Thyroid gland (tissue), 4 donors: ENCODE measurements around the gene ADGRG7. TPM values are rescaled to one million over a fixed set of nuclear protein-coding genes. Genes with fewer than 3 reads are reported as not detected.

Experiments
- DNase-seq, 2 donors: peaks; one replicate each; pipeline ENCODE4 v3.0.0-alpha.2; 2019
- H3K27ac ChIP-seq, 3 donors: fragments of 200-600 bp; sonication (generic); 1 replicate in 2 of 3; 2 replicates in 1 of 3; pipeline ENCODE4 v1.5.1; 2016 to 2019; ENCODE audit warnings: mild to moderate bottlenecking in 1 of 3, moderate library complexity in 1 of 3
- H3K27me3 ChIP-seq: fragments of 200-600 bp; sonication (generic); one replicate; pipeline ENCODE4 v1.5.1; 2019
- H3K36me3 ChIP-seq, 2 donors: fragments of 200-600 bp; sonication (generic); one replicate each; pipeline ENCODE4 v1.5.1; 2016 to 2019
- H3K4me1 ChIP-seq, 2 donors: fragments of 200-600 bp; sonication (generic); one replicate each; pipeline ENCODE4 v1.5.1; 2017 to 2019
- H3K4me3 ChIP-seq, 3 donors: fragments of 200-600 bp; sonication (generic); replicated peaks in 1 of 3; 1 replicate in 2 of 3; 2 replicates in 1 of 3; pipeline ENCODE4 v1.5.1; 2016; ENCODE audit warnings: mild to moderate bottlenecking in 1 of 3
- H3K9me3 ChIP-seq: fragments of 200-600 bp; sonication (generic); one replicate; pipeline ENCODE4 v1.5.1; 2017
- POLR2A ChIP-seq, 2 donors: fragments of 450-650 bp; IDR thresholded peaks; one replicate each; pipeline ENCODE4 v1.6.1; 2017; ENCODE audit warnings: antibody characterized with exemption in 2 of 2, mild to moderate bottlenecking in 2 of 2, moderate library complexity in 1 of 2
- WGBS, 2 donors: methylation state at CpG; one replicate each; pipeline ENCODE4 v1.1.5; 2017; 5-methylcytosine and 5-hydroxymethylcytosine counted together
- intact Hi-C: fragments of 100-400 bp; cut with DNase I; formaldehyde crosslinking; loops from one replicate; pipeline ENCODE4 v1.15.1; 2023
- total RNA-seq, 4 donors: library from RNA; depleted of rRNA; stranded (reverse); fragments of >200 nt; gene quantifications; one replicate each; pipeline ENCODE4 v1.2.3, GENCODE V29; 2016
- TF ChIP-seq, protein P1 (sequence below), 6 experiments: fragments of 200-600 bp in 3 of 6; fragments of 450-650 bp in 3 of 6; sonication (generic) in 3 of 6; IDR thresholded peaks; one replicate each; pipeline ENCODE4 v1.5.1; 2016 to 2019; ENCODE audit warnings: antibody characterized with exemption in 6 of 6, mild to moderate bottlenecking in 2 of 6, inconsistent platforms in 1 of 6, moderate library complexity in 1 of 6

ADGRG7 gene
- total RNA-seq, 4 donors from 2014 or later, result not detected

DNA sequence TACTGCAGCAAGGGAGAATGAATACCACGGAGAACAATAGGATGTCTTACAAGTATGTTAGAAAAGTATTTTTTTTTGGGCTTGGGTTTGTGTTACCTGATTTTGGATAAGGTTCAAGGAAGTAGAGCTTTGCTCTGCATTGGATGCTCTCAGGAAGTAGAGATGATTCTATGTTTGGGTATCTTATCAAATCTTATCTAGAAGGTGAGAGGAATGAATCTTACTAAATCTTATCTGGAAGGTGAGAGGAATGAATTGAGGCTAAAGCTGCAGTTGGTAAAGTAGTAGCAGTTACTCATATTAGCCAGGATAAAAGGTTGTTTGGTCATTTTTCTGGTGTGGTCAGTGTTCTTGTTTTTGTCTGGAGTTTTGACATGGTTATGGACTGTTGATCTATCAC is 117.3 kb downstream of the ADGRG7 start:
- Histone ChIP-seq H3K4me3 (no peak overlapping the region), H3K27ac (no peak overlapping the region), H3K9me3 (no peaks in the 10 kb centered on the region), H3K4me1 (peaks cover 3 to 4% of the 10 kb centered on the region in 2 donors), H3K27me3 (no peaks in the 10 kb centered on the region), H3K36me3 (peaks cover 5 to 15% of the 10 kb centered on the region in 2 donors)
- TF ChIP-seq POLR2A (IDR thresholded peaks at IDR 0.05), result no peak
- TF ChIP-seq, protein P1, sequence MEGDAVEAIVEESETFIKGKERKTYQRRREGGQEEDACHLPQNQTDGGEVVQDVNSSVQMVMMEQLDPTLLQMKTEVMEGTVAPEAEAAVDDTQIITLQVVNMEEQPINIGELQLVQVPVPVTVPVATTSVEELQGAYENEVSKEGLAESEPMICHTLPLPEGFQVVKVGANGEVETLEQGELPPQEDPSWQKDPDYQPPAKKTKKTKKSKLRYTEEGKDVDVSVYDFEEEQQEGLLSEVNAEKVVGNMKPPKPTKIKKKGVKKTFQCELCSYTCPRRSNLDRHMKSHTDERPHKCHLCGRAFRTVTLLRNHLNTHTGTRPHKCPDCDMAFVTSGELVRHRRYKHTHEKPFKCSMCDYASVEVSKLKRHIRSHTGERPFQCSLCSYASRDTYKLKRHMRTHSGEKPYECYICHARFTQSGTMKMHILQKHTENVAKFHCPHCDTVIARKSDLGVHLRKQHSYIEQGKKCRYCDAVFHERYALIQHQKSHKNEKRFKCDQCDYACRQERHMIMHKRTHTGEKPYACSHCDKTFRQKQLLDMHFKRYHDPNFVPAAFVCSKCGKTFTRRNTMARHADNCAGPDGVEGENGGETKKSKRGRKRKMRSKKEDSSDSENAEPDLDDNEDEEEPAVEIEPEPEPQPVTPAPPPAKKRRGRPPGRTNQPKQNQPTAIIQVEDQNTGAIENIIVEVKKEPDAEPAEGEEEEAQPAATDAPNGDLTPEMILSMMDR (IDR thresholded peaks at IDR 0.05), result no peak
- WGBS, 2 donors, result 89% methylated on average over 1 of the region's 1 CpG
- DNase-seq, result no peak
- intact Hi-C loops, result no loop called here

DNA sequence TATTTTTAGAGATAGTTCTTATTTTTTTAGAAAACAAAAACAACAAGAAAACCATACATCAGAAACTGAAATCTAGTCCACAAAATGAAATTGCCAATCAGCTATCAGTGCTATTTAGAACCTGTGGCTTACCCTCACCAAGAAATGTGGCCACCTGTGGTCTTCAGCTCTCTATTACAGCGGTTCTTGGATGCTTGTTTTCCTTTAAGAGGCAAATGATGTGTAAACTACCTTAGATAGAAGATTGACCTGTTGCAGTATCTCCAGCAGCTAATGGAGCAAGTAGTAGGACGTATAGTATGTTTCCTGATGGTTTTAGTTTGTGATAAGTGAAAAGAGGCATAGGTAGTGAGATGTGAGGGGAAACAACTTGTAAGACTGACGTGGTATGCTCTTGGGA is 121.1 kb downstream of the ADGRG7 start:
- Histone ChIP-seq H3K27ac (no peak overlapping the region), H3K9me3 (no peaks in the 10 kb centered on the region), H3K36me3 (peaks cover 5 to 16% of the 10 kb centered on the region in 2 donors), H3K4me1 (peaks cover 3 to 16% of the 10 kb centered on the region in 2 donors), H3K27me3 (no peaks in the 10 kb centered on the region), H3K4me3 (no peak overlapping the region)
- DNase-seq, result no peak
- intact Hi-C loops, result no loop called here
- TF ChIP-seq POLR2A (IDR thresholded peaks at IDR 0.05), result no peak
- TF ChIP-seq, protein P1 (IDR thresholded peaks at IDR 0.05), result no peak
- WGBS, 2 donors, result 87% methylated on average over 3 of the region's 3 CpGs

DNA sequence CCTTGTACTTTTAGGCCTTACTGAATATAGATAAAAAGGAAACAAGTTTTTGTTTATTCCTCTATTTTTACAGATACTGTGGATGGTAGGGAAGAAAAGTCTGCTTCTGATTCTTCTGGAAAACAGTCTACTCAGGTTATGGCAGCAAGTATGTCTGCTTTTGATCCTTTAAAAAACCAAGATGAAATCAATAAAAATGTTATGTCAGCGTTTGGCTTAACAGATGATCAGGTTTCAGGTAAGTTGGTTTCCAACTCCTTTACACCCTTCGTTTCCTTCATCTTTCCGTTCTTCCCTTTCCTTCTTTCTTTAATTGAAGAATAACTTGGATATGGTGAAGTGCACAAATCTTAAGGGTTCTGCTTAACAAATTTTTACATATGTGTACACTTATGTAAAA is 123.0 kb downstream of the ADGRG7 start:
- Histone ChIP-seq H3K4me3 (no peak overlapping the region), H3K36me3 (peaks cover 5 to 19% of the 10 kb centered on the region in 2 donors), H3K9me3 (no peaks in the 10 kb centered on the region), H3K27ac (no peak overlapping the region), H3K4me1 (peaks cover 8 to 27% of the 10 kb centered on the region in 2 donors), H3K27me3 (no peaks in the 10 kb centered on the region)
- intact Hi-C loops, result no loop called here
- 90 to 94% methylated on average over 3 of the region's 3 CpGs for WGBS, 2 donors
- no peak for DNase-seq
- TF ChIP-seq, protein P1 (IDR thresholded peaks at IDR 0.05), result no peak
- no peak for TF ChIP-seq POLR2A (IDR thresholded peaks at IDR 0.05)

DNA sequence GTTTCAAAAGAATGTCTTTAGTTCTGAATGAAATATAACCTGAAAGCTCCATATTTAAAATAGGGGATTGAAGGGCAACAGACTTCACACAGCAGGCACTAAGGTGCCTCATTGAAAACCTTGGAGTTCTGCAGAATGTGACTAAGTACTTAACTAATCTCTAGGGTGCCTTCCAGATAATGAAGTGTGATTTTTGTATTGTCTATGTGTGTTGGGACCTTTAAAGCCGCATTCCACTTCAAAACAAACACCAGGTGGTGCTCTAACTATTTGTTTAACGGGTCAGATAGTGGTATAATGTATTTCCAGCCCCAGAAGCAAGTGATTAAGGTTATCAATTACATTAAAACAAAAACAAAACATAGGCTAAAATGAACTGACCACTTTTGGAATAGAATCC is 127.9 kb downstream of the ADGRG7 start:
- TF ChIP-seq POLR2A (IDR thresholded peaks at IDR 0.05), result no peak
- TF ChIP-seq, protein P1 (IDR thresholded peaks at IDR 0.05), result peak in 4 of 6 experiments; percentile 37 to 61 (median 54)
- intact Hi-C loops, result loop anchor here (5.0 kb wide), 1 partner anchor 460 kb away; no protein-coding TSS in a partner anchor
- 23 to 25% methylated on average over 2 of the region's 2 CpGs for WGBS, 2 donors
- DNase-seq, result no peak
- Histone ChIP-seq H3K9me3 (no peaks in the 10 kb centered on the region), H3K4me3 (no peak overlapping the region), H3K27ac (peak overlapping the region in 2 of 3 donors; percentile 31 to 64), H3K4me1 (peaks cover 18 to 32% of the 10 kb centered on the region in 2 donors), H3K36me3 (peaks cover 0 to 14% of the 10 kb centered on the region in 2 donors), H3K27me3 (no peaks in the 10 kb centered on the region)

DNA sequence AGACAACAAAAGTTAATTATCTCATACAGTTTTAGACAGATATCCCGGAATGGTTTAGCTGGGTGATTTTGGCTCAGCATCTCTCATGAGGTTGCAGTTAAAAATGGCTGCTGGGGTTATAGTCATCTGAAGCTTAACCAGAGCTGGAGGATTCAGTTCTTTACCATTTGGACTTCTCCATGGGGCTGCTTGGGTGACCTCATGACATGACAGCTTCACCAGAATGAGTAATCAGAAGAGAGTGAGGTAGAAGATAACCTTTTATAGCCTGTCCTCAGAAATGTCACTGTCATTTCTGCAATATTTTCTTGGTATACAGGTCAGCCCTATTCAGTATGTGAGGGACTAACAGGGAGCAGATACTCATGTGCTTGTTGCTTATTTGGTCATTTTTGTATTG is 130.8 kb downstream of the ADGRG7 start:
- Histone ChIP-seq H3K27me3 (no peaks in the 10 kb centered on the region), H3K4me1 (peaks cover 18 to 20% of the 10 kb centered on the region in 2 donors), H3K27ac (no peak overlapping the region), H3K4me3 (no peak overlapping the region), H3K36me3 (peaks cover 0 to 10% of the 10 kb centered on the region in 2 donors), H3K9me3 (no peaks in the 10 kb centered on the region)
- no peak for DNase-seq
- intact Hi-C loops, result no loop called here
- TF ChIP-seq, protein P1 (IDR thresholded peaks at IDR 0.05), result no peak
- TF ChIP-seq POLR2A (IDR thresholded peaks at IDR 0.05), result no peak
- 97 to 98% methylated on average over 1 of the region's 1 CpG for WGBS, 2 donors
